GM18499 (cell line): ENCODE measurements around the gene PSTPIP2.
"Not testable (repeated sequence)": the region's sequence is repeated elsewhere in the genome, so short reads cannot be mapped to it uniquely, and the experiment has no call there.

ENCODE experiments used
- ATAC-seq: cut with Tn5 transposase; IDR thresholded peaks from one replicate; pipeline ENCODE4 v1.9.1; 2021; ENCODE audit warnings: moderate number of reproducible peaks; ENCODE audit not compliant: insufficient read depth, unreplicated experiment

PSTPIP2 gene

GRCh38 chr18:45995461-45995860 lies 76.6 kb downstream of the PSTPIP2 start:
- no peak for ATAC-seq

GRCh38 chr18:45993438-45993837 lies 78.6 kb downstream of the PSTPIP2 start:
- no peak for ATAC-seq

- ATAC-seq: not testable (repeated sequence)
These were observed 79.5 kb downstream of the PSTPIP2 start for GRCh38 chr18:45992527-45992926.

GRCh38 chr18:45991788-45992187 lies 80.3 kb downstream of the PSTPIP2 start:
- no peak for ATAC-seq

GRCh38 chr18:45984546-45985235 lies 87.4 kb downstream of the PSTPIP2 start:
- ATAC-seq: no peak

GRCh38 chr18:45981821-45982220 lies 90.2 kb downstream of the PSTPIP2 start:
- no peak for ATAC-seq

- no peak for ATAC-seq
These were observed 91.8 kb downstream of the PSTPIP2 start for GRCh38 chr18:45980229-45980628.

GRCh38 chr18:45978084-45978483 lies 94.0 kb downstream of the PSTPIP2 start:
- ATAC-seq: no peak

- ATAC-seq: no peak
These were observed 95.1 kb downstream of the PSTPIP2 start for GRCh38 chr18:45976974-45977373.

GRCh38 chr18:45976566-45976965 lies 95.5 kb downstream of the PSTPIP2 start:
- ATAC-seq: no peak

GRCh38 chr18:45974088-45974536 lies 97.9 kb downstream of the PSTPIP2 start:
- ATAC-seq: no peak

GRCh38 chr18:45967007-45967706 lies 104.9 kb downstream of the PSTPIP2 start, which contains the start of gene EPG5:
Gene EPG5 (minus strand): TSS chr18:45967329. CDS start chr18:45967239, 90 bp downstream.
- ATAC-seq: peak; percentile 84

GRCh38 chr18:45964913-45965312 lies 107.1 kb downstream of the PSTPIP2 start:
- not testable (repeated sequence) for ATAC-seq

GRCh38 chr18:45962866-45963265 lies 109.2 kb downstream of the PSTPIP2 start:
- ATAC-seq: no peak

GRCh38 chr18:45962461-45962860 lies 109.6 kb downstream of the PSTPIP2 start:
- ATAC-seq: no peak

- not testable (repeated sequence) for ATAC-seq
These were observed 112.6 kb downstream of the PSTPIP2 start for GRCh38 chr18:45959484-45959883.

GRCh38 chr18:45958730-45959129 lies 113.3 kb downstream of the PSTPIP2 start:
- ATAC-seq: no peak

GRCh38 chr18:45958027-45958426 lies 114.0 kb downstream of the PSTPIP2 start:
- no peak for ATAC-seq

GRCh38 chr18:45957100-45957499 lies 115.0 kb downstream of the PSTPIP2 start:
- ATAC-seq: no peak

GRCh38 chr18:45954070-45954934 lies 117.8 kb downstream of the PSTPIP2 start:
- ATAC-seq: no peak
